ENCODE data around the gene HSPA12A.
"Not testable (repeated sequence)": the region's sequence is repeated elsewhere in the genome, so short reads cannot be mapped to it uniquely, and the experiment has no call there.

The HSPA12A gene

GRCh38 chr10:116715839-116716377 is 26.5 kb downstream of the HSPA12A start:
- DNase-seq, result no peak

- DNase-seq, result no peak
Measured at GRCh38 chr10:116715341-116715740, 27.0 kb downstream of the HSPA12A start.

GRCh38 chr10:116713846-116714245 is 28.5 kb downstream of the HSPA12A start:
- DNase-seq, result no peak

- DNase-seq, result no peak
Measured at GRCh38 chr10:116712989-116713543, 29.3 kb downstream of the HSPA12A start.

GRCh38 chr10:116712519-116712918 is 29.8 kb downstream of the HSPA12A start:
- DNase-seq, result no peak

- not testable (repeated sequence) for DNase-seq
Measured at GRCh38 chr10:116711803-116712202, 30.6 kb downstream of the HSPA12A start.

- DNase-seq, result no peak
Measured at GRCh38 chr10:116710076-116710475, 32.3 kb downstream of the HSPA12A start.

- no peak for DNase-seq
Measured at GRCh38 chr10:116708877-116709276, 33.5 kb downstream of the HSPA12A start.

- DNase-seq, result no peak
Measured at GRCh38 chr10:116708391-116708821, 34.0 kb downstream of the HSPA12A start.

GRCh38 chr10:116707981-116708380 is 34.4 kb downstream of the HSPA12A start:
- DNase-seq, result no peak

- DNase-seq, result no peak
Measured at GRCh38 chr10:116706281-116706680, 36.1 kb downstream of the HSPA12A start.

GRCh38 chr10:116705498-116705897 is 36.9 kb downstream of the HSPA12A start:
- DNase-seq, result no peak

GRCh38 chr10:116704926-116705325 is 37.4 kb downstream of the HSPA12A start:
- DNase-seq, result no peak

- DNase-seq, result no peak
Measured at GRCh38 chr10:116702165-116702564, 40.2 kb downstream of the HSPA12A start.

GRCh38 chr10:116699471-116700150 is 42.8 kb downstream of the HSPA12A start:
- DNase-seq, result no peak

GRCh38 chr10:116699049-116699448 is 43.3 kb downstream of the HSPA12A start:
- no peak for DNase-seq

- DNase-seq, result no peak
Measured at GRCh38 chr10:116698364-116698763, 44.0 kb downstream of the HSPA12A start.

GRCh38 chr10:116697816-116698215 is 44.5 kb downstream of the HSPA12A start:
- no peak for DNase-seq

GRCh38 chr10:116696919-116697318 is 45.4 kb downstream of the HSPA12A start:
- no peak for DNase-seq

GRCh38 chr10:116694927-116695268 is 47.5 kb downstream of the HSPA12A start:
- DNase-seq, result no peak

- no peak for DNase-seq
Measured at GRCh38 chr10:116694243-116694926, 48.0 kb downstream of the HSPA12A start.

- no peak for DNase-seq
Measured at GRCh38 chr10:116692225-116692624, 50.1 kb downstream of the HSPA12A start.

- no peak for DNase-seq
Measured at GRCh38 chr10:116691635-116692034, 50.7 kb downstream of the HSPA12A start.
